ENCODE data around the gene TSHZ2. TPM values are rescaled to one million over a fixed set of nuclear protein-coding genes. Genes with fewer than 3 reads are reported as not detected.
"Not testable (repeated sequence)": the region's sequence is repeated elsewhere in the genome, so short reads cannot be mapped to it uniquely, and the experiment has no call there.

The TSHZ2 gene
- total RNA-seq, 2 experiments from 2014 or later, result 0.13 TPM; not detected in 1

- POLR2A ChIA-PET, result no interaction called here
- Mint-ChIP-seq H3K27me3 (ENCODE audit: low read depth) (no peaks in the 10 kb centered on the region), H3K4me1 (ENCODE audit: low read depth) (no peaks in the 10 kb centered on the region), H3K9me3 (ENCODE audit: insufficient read depth) (no peaks in the 10 kb centered on the region), H3K36me3 (ENCODE audit: low read depth) (no peaks in the 10 kb centered on the region), H3K27ac (no peak overlapping the region), H3K4me3 (no peak overlapping the region)
- CTCF ChIA-PET, result no interaction called here
- DNase-seq (no peak), ATAC-seq (no peak)
Observed at GRCh38 chr20:53515749-53516148, 543.6 kb downstream of the TSHZ2 start.

- Mint-ChIP-seq H3K27ac (no peak overlapping the region), H3K27me3 (ENCODE audit: low read depth) (no peaks in the 10 kb centered on the region), H3K4me1 (ENCODE audit: low read depth) (no peaks in the 10 kb centered on the region), H3K4me3 (no peak overlapping the region), H3K9me3 (ENCODE audit: insufficient read depth) (no peaks in the 10 kb centered on the region), H3K36me3 (ENCODE audit: low read depth) (no peaks in the 10 kb centered on the region)
- no peak for DNase-seq
- CTCF ChIA-PET, result no interaction called here
- ATAC-seq, result no peak
- POLR2A ChIA-PET, result no interaction called here
Observed at GRCh38 chr20:53517146-53517545, 545.0 kb downstream of the TSHZ2 start.

GRCh38 chr20:53521421-53521820, 549.3 kb downstream of the TSHZ2 start:
- CTCF ChIA-PET; H3K4me3 Mint-ChIP-seq; H3K36me3 Mint-ChIP-seq (ENCODE audit: low read depth); H3K4me1 Mint-ChIP-seq (ENCODE audit: low read depth); H3K9me3 Mint-ChIP-seq (ENCODE audit: insufficient read depth); ATAC-seq; H3K27ac Mint-ChIP-seq; H3K27me3 Mint-ChIP-seq (ENCODE audit: low read depth); DNase-seq; POLR2A ChIA-PET: not testable (repeated sequence)

- H3K9me3 Mint-ChIP-seq (ENCODE audit: insufficient read depth), result no peaks in the 10 kb centered on the region
- H3K36me3 Mint-ChIP-seq (ENCODE audit: low read depth), result no peaks in the 10 kb centered on the region
- no peaks in the 10 kb centered on the region for H3K4me1 Mint-ChIP-seq (ENCODE audit: low read depth)
- ChIA-PET CTCF (no interaction called here), POLR2A (no interaction called here)
- DNase-seq, result no peak
- H3K4me3 Mint-ChIP-seq, result no peak overlapping the region
- H3K27ac Mint-ChIP-seq, result no peak overlapping the region
- H3K27me3 Mint-ChIP-seq (ENCODE audit: low read depth), result no peaks in the 10 kb centered on the region
- no peak for ATAC-seq
Observed at GRCh38 chr20:53522026-53522425, 549.9 kb downstream of the TSHZ2 start.

GRCh38 chr20:53522696-53523095, 550.5 kb downstream of the TSHZ2 start:
- no peak overlapping the region for H3K27ac Mint-ChIP-seq
- CTCF ChIA-PET, result no interaction called here
- POLR2A ChIA-PET, result no interaction called here
- no peak for ATAC-seq
- no peak overlapping the region for H3K4me3 Mint-ChIP-seq
- H3K9me3 Mint-ChIP-seq (ENCODE audit: insufficient read depth), result no peaks in the 10 kb centered on the region
- H3K4me1 Mint-ChIP-seq (ENCODE audit: low read depth), result no peaks in the 10 kb centered on the region
- H3K36me3 Mint-ChIP-seq (ENCODE audit: low read depth), result no peaks in the 10 kb centered on the region
- no peak for DNase-seq
- no peaks in the 10 kb centered on the region for H3K27me3 Mint-ChIP-seq (ENCODE audit: low read depth)

GRCh38 chr20:53523615-53524014, 551.5 kb downstream of the TSHZ2 start:
- H3K27ac Mint-ChIP-seq; CTCF ChIA-PET; H3K4me1 Mint-ChIP-seq (ENCODE audit: low read depth); ATAC-seq; POLR2A ChIA-PET; H3K9me3 Mint-ChIP-seq (ENCODE audit: insufficient read depth); H3K27me3 Mint-ChIP-seq (ENCODE audit: low read depth); H3K36me3 Mint-ChIP-seq (ENCODE audit: low read depth); H3K4me3 Mint-ChIP-seq; DNase-seq: not testable (repeated sequence)

- H3K36me3 Mint-ChIP-seq (ENCODE audit: low read depth), result no peaks in the 10 kb centered on the region
- no peaks in the 10 kb centered on the region for H3K27me3 Mint-ChIP-seq (ENCODE audit: low read depth)
- no peak for DNase-seq
- ChIA-PET POLR2A (no interaction called here), CTCF (no interaction called here)
- no peaks in the 10 kb centered on the region for H3K4me1 Mint-ChIP-seq (ENCODE audit: low read depth)
- no peaks in the 10 kb centered on the region for H3K9me3 Mint-ChIP-seq (ENCODE audit: insufficient read depth)
- ATAC-seq, result no peak
- no peak overlapping the region for H3K4me3 Mint-ChIP-seq
- no peak overlapping the region for H3K27ac Mint-ChIP-seq
Observed at GRCh38 chr20:53524589-53525312, 552.6 kb downstream of the TSHZ2 start.

- no peak for ATAC-seq
- ChIA-PET CTCF (no interaction called here), POLR2A (no interaction called here)
- DNase-seq, result no peak
- no peak overlapping the region for H3K27ac Mint-ChIP-seq
- no peaks in the 10 kb centered on the region for H3K36me3 Mint-ChIP-seq (ENCODE audit: low read depth)
- H3K4me1 Mint-ChIP-seq (ENCODE audit: low read depth), result no peaks in the 10 kb centered on the region
- H3K27me3 Mint-ChIP-seq (ENCODE audit: low read depth), result no peaks in the 10 kb centered on the region
- no peak overlapping the region for H3K4me3 Mint-ChIP-seq
- H3K9me3 Mint-ChIP-seq (ENCODE audit: insufficient read depth), result no peaks in the 10 kb centered on the region
Observed at GRCh38 chr20:53527196-53527595, 555.0 kb downstream of the TSHZ2 start.

GRCh38 chr20:53529658-53530057, 557.5 kb downstream of the TSHZ2 start:
- CTCF ChIA-PET, result no interaction called here
- H3K27me3 Mint-ChIP-seq (ENCODE audit: low read depth), result no peaks in the 10 kb centered on the region
- no peak overlapping the region for H3K27ac Mint-ChIP-seq

GRCh38 chr20:53530440-53530839, 558.3 kb downstream of the TSHZ2 start:
- no peaks in the 10 kb centered on the region for H3K9me3 Mint-ChIP-seq (ENCODE audit: insufficient read depth)
- CTCF ChIA-PET, result no interaction called here

More at GRCh38 chr20:53529658-53530057, 557.5 kb downstream of the TSHZ2 start:
- ATAC-seq (no peak), DNase-seq (no peak)
- H3K36me3 Mint-ChIP-seq (ENCODE audit: low read depth), result no peaks in the 10 kb centered on the region
- no peaks in the 10 kb centered on the region for H3K9me3 Mint-ChIP-seq (ENCODE audit: insufficient read depth)
- no peak overlapping the region for H3K4me3 Mint-ChIP-seq
- POLR2A ChIA-PET, result no interaction called here
- H3K4me1 Mint-ChIP-seq (ENCODE audit: low read depth), result no peaks in the 10 kb centered on the region

GRCh38 chr20:53532654-53533312, 560.6 kb downstream of the TSHZ2 start:
- H3K27ac Mint-ChIP-seq; ATAC-seq; DNase-seq; POLR2A ChIA-PET; CTCF ChIA-PET; H3K9me3 Mint-ChIP-seq (ENCODE audit: insufficient read depth); H3K4me3 Mint-ChIP-seq; H3K4me1 Mint-ChIP-seq (ENCODE audit: low read depth); H3K27me3 Mint-ChIP-seq (ENCODE audit: low read depth); H3K36me3 Mint-ChIP-seq (ENCODE audit: low read depth): not testable (repeated sequence)

More at GRCh38 chr20:53530440-53530839, 558.3 kb downstream of the TSHZ2 start:
- H3K27me3 Mint-ChIP-seq (ENCODE audit: low read depth), result no peaks in the 10 kb centered on the region
- no peaks in the 10 kb centered on the region for H3K36me3 Mint-ChIP-seq (ENCODE audit: low read depth)
- ATAC-seq, result no peak
- no peak overlapping the region for H3K4me3 Mint-ChIP-seq
- POLR2A ChIA-PET, result no interaction called here
- DNase-seq, result no peak
- H3K27ac Mint-ChIP-seq, result no peak overlapping the region
- no peaks in the 10 kb centered on the region for H3K4me1 Mint-ChIP-seq (ENCODE audit: low read depth)

- DNase-seq (no peak), ATAC-seq (no peak)
- no peaks in the 10 kb centered on the region for H3K36me3 Mint-ChIP-seq (ENCODE audit: low read depth)
- CTCF ChIA-PET, result no interaction called here
- H3K4me1 Mint-ChIP-seq (ENCODE audit: low read depth), result no peaks in the 10 kb centered on the region
- H3K4me3 Mint-ChIP-seq, result no peak overlapping the region
- H3K9me3 Mint-ChIP-seq (ENCODE audit: insufficient read depth), result no peaks in the 10 kb centered on the region
- H3K27ac Mint-ChIP-seq, result no peak overlapping the region
- POLR2A ChIA-PET, result no interaction called here
- H3K27me3 Mint-ChIP-seq (ENCODE audit: low read depth), result no peaks in the 10 kb centered on the region
Observed at GRCh38 chr20:53533500-53533899, 561.3 kb downstream of the TSHZ2 start.

GRCh38 chr20:53534037-53534436, 561.9 kb downstream of the TSHZ2 start:
- Mint-ChIP-seq H3K4me1 (ENCODE audit: low read depth) (no peaks in the 10 kb centered on the region), H3K36me3 (ENCODE audit: low read depth) (no peaks in the 10 kb centered on the region), H3K27ac (no peak overlapping the region), H3K27me3 (ENCODE audit: low read depth) (no peaks in the 10 kb centered on the region), H3K9me3 (ENCODE audit: insufficient read depth) (no peaks in the 10 kb centered on the region), H3K4me3 (no peak overlapping the region)
- DNase-seq (no peak), ATAC-seq (no peak)
- ChIA-PET POLR2A (no interaction called here), CTCF (no interaction called here)

Data from activated CD8-positive, alpha-beta T cell treated with anti-CD3 and anti-CD28 coated beads, Interleukin-2, amount 10 ng/mL, durations not matched to agents 7 days and 5 days (primary cell).